GM12878 (cell line): Measurements from ENCODE around the gene JAML. TPM values are rescaled to one million over a fixed set of nuclear protein-coding genes. Genes with fewer than 3 reads are reported as not detected.
A peak's percentile ranks its signal among the peaks of the same experiment; 100 is the strongest.

Experiments used
- ATAC-seq: fragments of 200-7000 bp; cut with Tn5 transposase; 3 replicates; pipeline ENCODE4 v1.9.1; 2020; ENCODE audit warnings: mild to moderate bottlenecking, moderate library complexity
- BruUV-seq: library from RNA; stranded (reverse); fragments of 400-500 nt; replicated peaks from 2 replicates; lab custom pipeline; 2021; lab: Mats Ljungman, UMichigan
- CTCF ChIA-PET: fragments of 300-600 bp; sonication (Branson Sonifier 250); formaldehyde crosslinking; extraction: SDS; loops from one replicate; lab custom pipeline; 2021; ENCODE audit warnings: inconsistent platforms; lab: Yijun Ruan, JAX
- POLR2A ChIA-PET: fragments of 350-600 bp; formaldehyde crosslinking; extraction: SDS; loops from one replicate; lab custom pipeline; 2021; ENCODE audit warnings: inconsistent platforms; lab: Charles Lee
- RAD21 ChIA-PET: fragments of 300-600 bp; sonication (Branson Sonifier 250); formaldehyde crosslinking; loops from one replicate; lab custom pipeline; 2023; ENCODE audit warnings: antibody characterized with exemption; ENCODE audit not compliant: unreplicated experiment; lab: Charles Lee
- SMC1A ChIA-PET: fragments of 300-600 bp; sonication (Branson Sonifier 250); formaldehyde crosslinking; loops from one replicate; lab custom pipeline; 2023; ENCODE audit not compliant: unreplicated experiment, uncharacterized antibody; lab: Charles Lee
- DNase-seq: peaks from one replicate; pipeline ENCODE4 v3.0.0-alpha.2; 2011; ENCODE audit warnings: low read depth, low spot score
- FAIRE-seq: peaks from 3 replicates; lab custom pipeline; 2011; peaks lifted over from hg19 to GRCh38; lab: Jason Lieb, UNC
- H2AFZ ChIP-seq: 2 replicates; pipeline ENCODE4 v1.6.0; 2011; ENCODE audit warnings: low read depth, low read length, control low read depth; ENCODE audit not compliant: control insufficient read depth
- H3K27ac ChIP-seq: 2 replicates; pipeline ENCODE4 v1.5.1; 2011; ENCODE audit warnings: control low read depth; ENCODE audit not compliant: control insufficient read depth, insufficient read depth
- H3K27me3 ChIP-seq, 2 experiments: replicated peaks in 1 of 2; 2 replicates each; pipeline versions ENCODE4 v1.6.0 to v1.6.1; 2011; ENCODE audit warnings: low read length in 1 of 2; ENCODE audit not compliant: control insufficient read depth in 2 of 2, insufficient read depth in 2 of 2
- H3K36me3 ChIP-seq, 2 experiments: 2 replicates each; pipeline ENCODE4 v1.5.1; 2011; ENCODE audit warnings: low read length in 1 of 2; ENCODE audit not compliant: control insufficient read depth in 2 of 2, insufficient read depth in 2 of 2
- H3K4me1 ChIP-seq: 2 replicates; pipeline ENCODE4 v1.6.1; 2011; ENCODE audit warnings: mild to moderate bottlenecking, low read length, moderate library complexity, mixed read lengths; ENCODE audit not compliant: control insufficient read depth, insufficient read depth
- H3K4me2 ChIP-seq: 2 replicates; pipeline ENCODE4 v1.6.0; 2011; ENCODE audit warnings: control low read depth; ENCODE audit not compliant: control insufficient read depth, insufficient read depth
- H3K4me3 ChIP-seq: fragments of 200-600 bp; sonication (generic); 2 replicates; pipeline ENCODE4 v1.5.1; 2016
- H3K79me2 ChIP-seq: 2 replicates; pipeline ENCODE4 v1.6.0; 2011; ENCODE audit warnings: low read length; ENCODE audit not compliant: control insufficient read depth, insufficient read depth
- H3K9ac ChIP-seq: 2 replicates; pipeline ENCODE4 v1.8.0; 2011; ENCODE audit warnings: low read length, control low read depth, mixed read lengths; ENCODE audit not compliant: control insufficient read depth, insufficient read depth
- H3K9me3 ChIP-seq: replicated peaks from 3 replicates; pipeline ENCODE4 v1.5.1; 2011; ENCODE audit warnings: mild to moderate bottlenecking, low read length; ENCODE audit not compliant: control insufficient read depth, insufficient read depth
- H4K20me1 ChIP-seq: 2 replicates; pipeline ENCODE4 v1.6.0; 2011; ENCODE audit not compliant: control insufficient read depth, insufficient read depth
- RAD21 ChIP-seq: IDR thresholded peaks from 2 replicates; pipeline ENCODE4 v1.6.1; 2011; ENCODE audit warnings: mild to moderate bottlenecking, low read depth, low read length, moderate library complexity; ENCODE audit not compliant: insufficient read depth
- ZNF207 ChIP-seq: fragments of 450-650 bp; IDR thresholded peaks from 2 replicates; pipeline ENCODE4 v1.6.1; 2014; ENCODE audit warnings: antibody characterized with exemption, mild to moderate bottlenecking, borderline replicate concordance
- ZZZ3 ChIP-seq: IDR thresholded peaks from 2 replicates; pipeline ENCODE4 v1.6.1; 2011; ENCODE audit warnings: low read depth; ENCODE audit not compliant: control insufficient read depth, insufficient read length
- WGBS: methylation state at CpG from one replicate; pipeline ENCODE4 v1.1.6; 2016; ENCODE audit warnings: low lambda C conversion rate; ENCODE audit not compliant: insufficient replicate concordance, insufficient coverage; ENCODE audit errors: missing lambda C conversion rate; 5-methylcytosine and 5-hydroxymethylcytosine counted together
- in situ Hi-C: fragments of 300-500 bp; cut with MboI; formaldehyde crosslinking; loops from 9 replicates; pipeline ENCODE4 v1.14.3; 2018; ENCODE audit warnings: mixed read lengths
- intact Hi-C: fragments of 100-400 bp; cut with micrococcal nuclease; formaldehyde crosslinking; loops from one replicate; pipeline ENCODE4 v1.14.2; 2022; ENCODE audit not compliant: unreplicated experiment
- polyA plus RNA-seq, 11 experiments: library from polyadenylated mRNA; depleted of rRNA in 4 of 11; unstranded in 6 of 11; stranded (reverse) in 5 of 11; fragments of >200 nt; fragmentation: Nextera tagmentation in 4 of 11; fragmentation: Illumina TruSeq in 1 of 11; extraction: Ambion mirVana in 4 of 11; extraction: Trizol in 1 of 11; gene quantifications; 1 replicate in 1 of 11; 2 replicates in 10 of 11; pipeline versions ENCODE4 v1.2.1 to v1.2.3, GENCODE V29; 2011 to 2016; ENCODE audit warnings: inconsistent platforms in 2 of 11, missing spikeins in 2 of 11, low read depth in 1 of 11
- total RNA-seq, 4 experiments: library from RNA; depleted of rRNA in 3 of 4; stranded (reverse); fragments of >200 nt in 3 of 4; fragmentation: Illumina TruSeq in 1 of 4; extraction: Trizol in 1 of 4; gene quantifications; 2 replicates each; pipeline versions ENCODE4 v1.2.1 to v1.2.3, GENCODE V29; 2013 to 2021
- TF ChIP-seq, protein P1 (sequence below): fragments of 450-650 bp; IDR thresholded peaks from 2 replicates; pipeline ENCODE4 v1.6.1; 2016; ENCODE audit warnings: mild to moderate bottlenecking

Gene JAML
- total and polyA plus RNA-seq, 10 of the 15 experiments (the other 5 are each of a cell fraction or from before 2014, with no cell fraction given) = 0.60 to 8.1 (median 3.5) TPM

DNA sequence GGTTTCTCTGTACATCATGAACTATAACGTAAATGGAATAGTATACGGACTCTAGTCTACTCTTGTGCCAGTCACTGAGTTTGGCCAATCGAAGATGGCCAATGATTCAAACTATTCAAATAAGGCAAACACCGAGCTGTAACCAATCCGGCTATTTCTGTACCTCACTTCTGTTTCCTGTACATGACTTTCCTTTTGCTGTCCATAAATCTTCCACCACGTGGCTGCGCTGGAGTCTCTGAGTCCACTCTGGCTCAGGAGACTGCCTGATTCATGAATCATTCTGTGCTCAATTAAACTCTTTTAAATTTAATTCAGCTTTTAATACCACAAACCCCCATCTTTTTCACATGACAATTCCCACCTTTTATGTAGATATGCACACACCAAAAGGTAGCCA lies 1.5 kb upstream of the JAML start:
- POLR2A ChIA-PET = interaction anchor here (1.2 to 2.0 kb wide), 6 partner anchors 11 to 51 kb away, joined by 3 to 17 read pairs (median 6); no protein-coding TSS in a partner anchor
- Histone ChIP-seq H3K27me3 (no peaks in the 10 kb centered on the region), H3K4me2 (no peak overlapping the region), H3K4me3 (no peak overlapping the region), H3K27ac (no peak overlapping the region), H3K9ac (no peak overlapping the region), H2AFZ (no peak overlapping the region), H3K79me2 (no peaks in the 10 kb centered on the region), H3K4me1 (peaks cover 30% of the 10 kb centered on the region), H3K9me3 (peaks cover 1% of the 10 kb centered on the region; the same call in 1 of the 3 replicates), H3K36me3 (peaks cover 0 to 2% of the 10 kb centered on the region in 2 experiments; a peak in 2 of 4 replicates), H4K20me1 (no peaks in the 10 kb centered on the region)
- no TSS peak for BruUV-seq
- WGBS = 75% methylated on average over 7 of the region's 7 CpGs
- CTCF ChIA-PET = interaction anchor here (0.7 to 4.4 kb wide), 8 partner anchors 8 to 65 kb away, joined by 3 to 28 read pairs (median 5); no protein-coding TSS in a partner anchor
- SMC1A ChIA-PET = interaction anchor here (1.0 to 4.6 kb wide), 10 partner anchors 10 to 56 kb away, joined by 3 to 80 read pairs (median 6); partner anchors contain the start of gene MPZL3
- intact Hi-C loops (no loop called here), in situ Hi-C loops (no loop called here)
- no peak for FAIRE-seq
- ATAC-seq = no peak
- no peak for TF ChIP-seq ZNF207
- TF ChIP-seq RAD21 = peak; percentile 17; the same call in 1 of the 2 replicates
- TF ChIP-seq, protein P1, sequence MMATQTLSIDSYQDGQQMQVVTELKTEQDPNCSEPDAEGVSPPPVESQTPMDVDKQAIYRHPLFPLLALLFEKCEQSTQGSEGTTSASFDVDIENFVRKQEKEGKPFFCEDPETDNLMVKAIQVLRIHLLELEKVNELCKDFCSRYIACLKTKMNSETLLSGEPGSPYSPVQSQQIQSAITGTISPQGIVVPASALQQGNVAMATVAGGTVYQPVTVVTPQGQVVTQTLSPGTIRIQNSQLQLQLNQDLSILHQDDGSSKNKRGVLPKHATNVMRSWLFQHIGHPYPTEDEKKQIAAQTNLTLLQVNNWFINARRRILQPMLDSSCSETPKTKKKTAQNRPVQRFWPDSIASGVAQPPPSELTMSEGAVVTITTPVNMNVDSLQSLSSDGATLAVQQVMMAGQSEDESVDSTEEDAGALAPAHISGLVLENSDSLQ = no peak
- TF ChIP-seq ZZZ3 = no peak
- TF ChIP-seq, all 136 proteins: peak for 1
- RAD21 ChIA-PET = interaction anchor here (0.6 to 4.0 kb wide), 6 partner anchors 11 to 137 kb away, joined by 3 to 43 read pairs (median 3); partner anchors contain the start of gene MPZL3
- DNase-seq = no peak
